GM12865 (cell line): ENCODE measurements around the gene UBE2F.
"Not testable (repeated sequence)": the region's sequence is repeated elsewhere in the genome, so short reads cannot be mapped to it uniquely, and the experiment has no call there.

ENCODE experiments used
- DNase-seq: peaks from one replicate; pipeline ENCODE4 v3.0.0; 2010; ENCODE audit warnings: low read depth
- H3K4me3 ChIP-seq: 2 replicates; pipeline ENCODE4 v1.5.1; 2011; ENCODE audit warnings: mild to moderate bottlenecking, low read depth, low read length, control low read depth
- CTCF ChIP-seq: IDR thresholded peaks from 2 replicates; pipeline ENCODE4 v1.5.1; 2011; ENCODE audit warnings: low read length, control low read depth, low read depth, inconsistent platforms; ENCODE audit not compliant: insufficient read depth; ENCODE audit errors: missing control alignments

Gene UBE2F

GRCh38 chr2:237979331-237979730 lies 12.5 kb downstream of the UBE2F start:
- H3K4me3 ChIP-seq: no peak overlapping the region
- DNase-seq: no peak
- TF ChIP-seq CTCF: no peak

DNA sequence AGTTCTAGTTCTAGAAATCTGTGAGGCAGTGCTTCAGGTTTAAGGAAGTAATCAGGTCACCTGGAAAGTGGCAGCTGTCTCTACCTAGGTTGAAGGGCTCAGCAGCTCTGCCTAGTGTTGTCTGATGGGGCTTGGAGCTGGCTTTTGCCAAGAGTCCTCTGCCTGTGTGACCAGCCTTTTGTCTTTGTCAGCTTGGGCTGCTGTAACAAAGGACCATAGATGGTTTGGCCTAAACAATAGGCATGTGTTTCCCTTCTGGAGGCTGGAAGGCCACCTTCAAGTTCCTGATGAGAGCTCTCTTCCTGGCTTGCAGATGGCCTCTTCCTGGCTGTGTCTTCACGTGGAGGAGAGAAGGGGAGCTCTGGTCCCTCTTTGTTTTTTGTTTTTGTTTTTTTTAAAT lies 13.3 kb downstream of the UBE2F start:
- no peak for TF ChIP-seq CTCF

GRCh38 chr2:237980751-237981150 lies 13.9 kb downstream of the UBE2F start:
- no peak overlapping the region for H3K4me3 ChIP-seq
- DNase-seq: no peak
- no peak for TF ChIP-seq CTCF

More for the DNA sequence above, 13.3 kb downstream of the UBE2F start:
- DNase-seq: no peak
- no peak overlapping the region for H3K4me3 ChIP-seq

GRCh38 chr2:237981621-237982020 lies 14.8 kb downstream of the UBE2F start:
- not testable (repeated sequence) for H3K4me3 ChIP-seq, DNase-seq

GRCh38 chr2:237982039-237982725 lies 15.4 kb downstream of the UBE2F start:
- DNase-seq: no peak
- TF ChIP-seq CTCF: no peak
- no peak overlapping the region for H3K4me3 ChIP-seq

- DNase-seq: no peak
- TF ChIP-seq CTCF: no peak
- no peak overlapping the region for H3K4me3 ChIP-seq
These were observed 17.1 kb downstream of the UBE2F start for GRCh38 chr2:237983922-237984321.

DNA sequence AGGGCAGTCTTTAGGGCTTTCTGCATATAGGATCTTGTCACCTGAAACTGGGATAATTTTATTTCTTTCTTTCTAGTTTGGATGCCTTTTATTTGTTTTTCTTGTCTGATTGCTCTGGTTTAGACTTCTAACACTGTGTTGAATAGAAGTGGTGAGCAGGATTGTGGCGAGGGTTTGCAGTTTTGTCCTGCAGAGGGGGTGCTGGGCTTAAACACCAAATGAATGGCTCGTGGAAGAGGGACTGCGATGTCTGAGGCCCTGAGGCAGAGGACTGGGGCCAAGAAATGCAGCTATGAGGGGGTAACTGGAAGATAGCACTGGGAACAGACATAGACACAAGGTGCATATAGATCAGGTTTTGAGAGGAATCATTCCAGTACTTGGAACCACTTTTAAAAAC lies 20.5 kb downstream of the UBE2F start:
- no peak for TF ChIP-seq CTCF

DNA sequence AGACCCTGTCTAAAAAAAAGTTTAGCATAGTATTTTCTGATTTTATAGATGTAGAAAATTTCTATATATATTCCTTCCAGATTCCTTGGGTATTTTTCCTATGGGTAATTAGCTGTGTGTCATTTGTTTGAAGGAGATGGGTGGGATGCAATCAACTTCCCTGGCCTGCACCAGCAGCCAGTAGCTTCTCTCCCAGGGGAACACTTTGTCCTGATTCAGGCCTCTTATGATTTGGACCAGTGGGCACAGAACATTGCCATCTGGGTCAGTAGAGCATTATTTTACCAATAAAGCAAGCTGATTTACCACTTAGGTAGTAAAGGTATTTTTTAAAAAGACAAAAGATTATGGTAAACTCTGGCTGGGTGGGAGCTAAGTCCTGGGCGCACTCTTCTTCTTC lies 26.9 kb downstream of the UBE2F start:
- DNase-seq: no peak
- H3K4me3 ChIP-seq: no peak overlapping the region
- TF ChIP-seq CTCF: no peak

More for the DNA sequence above, 20.5 kb downstream of the UBE2F start:
- no peak overlapping the region for H3K4me3 ChIP-seq
- DNase-seq: no peak
